PC-3 (cell line): ENCODE data around the gene SMG6.

Source experiments
- CTCF ChIP-seq: fragments of 300-600 bp; sonication (generic); conservative IDR thresholded peaks from 2 replicates; pipeline ENCODE4 v1.5.1; 2017; ENCODE audit warnings: antibody characterized with exemption, low read depth, mild to moderate bottlenecking, low read length
- EZH2phosphoT487 ChIP-seq: fragments of 300-600 bp; sonication (generic); IDR thresholded peaks from 2 replicates; pipeline ENCODE4 v1.6.1; 2018; ENCODE audit warnings: mild to moderate bottlenecking, antibody characterized with exemption, low read length, borderline replicate concordance

- TF ChIP-seq CTCF = no peak
- no peak for TF ChIP-seq EZH2phosphoT487
These were observed 47.7 kb upstream of the SMG6 start for GRCh38 chr17:2351269-2351668.
